H1 (cell line): ENCODE results near the gene CMKLR1. TPM values are rescaled to one million over a fixed set of nuclear protein-coding genes. Genes with fewer than 3 reads are reported as not detected.

Source experiments
- CTCF ChIA-PET: fragments of 300-600 bp; sonication (Branson Sonifier 250); formaldehyde crosslinking; loops from one replicate; lab custom pipeline; 2021; ENCODE audit not compliant: partially characterized antibody; lab: Charles Lee
- POLR2A ChIA-PET: fragments of 300-600 bp; sonication (Branson Sonifier 250); formaldehyde crosslinking; loops from one replicate; lab custom pipeline; 2021; ENCODE audit warnings: inconsistent platforms; ENCODE audit not compliant: partially characterized antibody; lab: Charles Lee
- DNase-seq, 2 experiments: peaks; one replicate each; pipeline versions ENCODE4 v3.0.0 to v3.0.0-alpha.2; 2010 to 2022; ENCODE audit warnings: low spot score in 2 of 2, low read depth in 1 of 2, mixed read lengths in 1 of 2
- FAIRE-seq: peaks from 2 replicates; lab custom pipeline; 2011; peaks lifted over from hg19 to GRCh38; lab: Jason Lieb, UNC
- H2AFZ ChIP-seq: 2 replicates; pipeline ENCODE4 v1.8.1; 2012; ENCODE audit warnings: low read length, inconsistent platforms
- H2AK5ac ChIP-seq: 2 replicates; pipeline ENCODE4 v1.6.1; 2013; ENCODE audit warnings: low read depth, low read length
- H2BK120ac ChIP-seq: replicated peaks from 2 replicates; pipeline ENCODE3; 2013; ENCODE audit warnings: low read depth, low read length, inconsistent platforms
- H2BK12ac ChIP-seq: 2 replicates; pipeline ENCODE4 v1.6.1; 2013; ENCODE audit warnings: low read depth, low read length
- H2BK15ac ChIP-seq: 2 replicates; pipeline ENCODE4 v1.6.1; 2013; ENCODE audit warnings: low read length
- H2BK20ac ChIP-seq: 2 replicates; pipeline ENCODE4 v1.6.1; 2013; ENCODE audit warnings: low read length
- H2BK5ac ChIP-seq: 2 replicates; pipeline ENCODE4 v1.6.1; 2013; ENCODE audit warnings: low read depth, low read length
- H3K14ac ChIP-seq: 2 replicates; pipeline ENCODE4 v1.6.1; 2013; ENCODE audit warnings: inconsistent platforms; ENCODE audit not compliant: insufficient read length
- H3K18ac ChIP-seq: 2 replicates; pipeline ENCODE4 v1.6.1; 2013; ENCODE audit warnings: low read length; ENCODE audit errors: extremely low read depth
- H3K23ac ChIP-seq: 2 replicates; pipeline ENCODE4 v1.6.1; 2013; ENCODE audit warnings: inconsistent platforms; ENCODE audit not compliant: insufficient read length
- H3K23me2 ChIP-seq: 2 replicates; pipeline ENCODE4 v1.6.1; 2013; ENCODE audit warnings: low read depth, low read length
- H3K27ac ChIP-seq: 2 replicates; pipeline ENCODE4 v1.6.1; 2011; ENCODE audit warnings: low read depth, low read length, inconsistent platforms
- H3K27me3 ChIP-seq, 4 experiments: replicated peaks in 1 of 4; 1 replicate in 1 of 4; 2 replicates in 3 of 4; pipeline versions ENCODE4 v1.6.1 to v1.8.1; 2011 to 2013; ENCODE audit warnings: low read length in 3 of 4, mild to moderate bottlenecking in 3 of 4, inconsistent platforms in 2 of 4, mixed read lengths in 2 of 4, moderate library complexity in 1 of 4; ENCODE audit not compliant: control insufficient read depth in 3 of 4, insufficient read depth in 3 of 4; ENCODE audit errors: extremely low read depth in 1 of 4
- H3K36me3 ChIP-seq, 4 experiments: 2 replicates each; pipeline versions ENCODE4 v1.6.1 to v1.8.1; 2011 to 2013; ENCODE audit warnings: mild to moderate bottlenecking in 4 of 4, low read length in 3 of 4, moderate library complexity in 2 of 4, control low read depth in 1 of 4, inconsistent platforms in 1 of 4; ENCODE audit not compliant: insufficient read depth in 4 of 4, control insufficient read depth in 2 of 4
- H3K4ac ChIP-seq: replicated peaks from 2 replicates; pipeline ENCODE3; 2013; ENCODE audit warnings: low read length, low read depth, mixed read lengths, inconsistent platforms; ENCODE audit not compliant: insufficient read length
- H3K4me1 ChIP-seq, 4 experiments: replicated peaks in 1 of 4; 1 replicate in 1 of 4; 2 replicates in 3 of 4; pipeline versions ENCODE4 v1.6.1 to v1.8.1; 2011 to 2013; ENCODE audit warnings: low read length in 3 of 4, inconsistent platforms in 2 of 4, mixed read lengths in 1 of 4; ENCODE audit not compliant: insufficient read depth in 4 of 4, control insufficient read depth in 3 of 4
- H3K4me2 ChIP-seq, 2 experiments: 2 replicates each; pipeline versions ENCODE4 v1.6.1 to v1.8.1; 2011 to 2013; ENCODE audit warnings: low read depth in 2 of 2, low read length in 2 of 2, control low read depth in 1 of 2, inconsistent platforms in 1 of 2, mild to moderate bottlenecking in 1 of 2; ENCODE audit not compliant: insufficient read depth in 1 of 2
- H3K4me3 ChIP-seq, 4 experiments: fragments of 200-600, 300-600 bp in 1 of 4; sonication (generic), shearing (Covaris generic), sonication (Bioruptor Twin) in 1 of 4; 2 replicates each; pipeline versions ENCODE4 v1.5.1 to v1.8.1; 2011 to 2016; ENCODE audit warnings: low read length in 4 of 4, low read depth in 3 of 4, control low read depth in 2 of 4, inconsistent platforms in 2 of 4, mild to moderate bottlenecking in 2 of 4, mixed read lengths in 1 of 4, moderate library complexity in 1 of 4; ENCODE audit not compliant: insufficient read depth in 2 of 4; ENCODE audit errors: extremely low read depth in 1 of 4
- H3K56ac ChIP-seq: replicated peaks from 2 replicates; pipeline ENCODE3; 2013; ENCODE audit warnings: low read depth, mild to moderate bottlenecking, mixed read lengths, low read length, inconsistent platforms; ENCODE audit not compliant: insufficient read length
- H3K79me1 ChIP-seq: 2 replicates; pipeline ENCODE4 v1.6.1; 2013; ENCODE audit warnings: low read depth, low read length, control low read depth
- H3K79me2 ChIP-seq, 2 experiments: 2 replicates each; pipeline versions ENCODE4 v1.6.1 to v1.8.1; 2012 to 2013; ENCODE audit warnings: low read length in 2 of 2, mild to moderate bottlenecking in 2 of 2, inconsistent platforms in 1 of 2; ENCODE audit not compliant: insufficient read depth in 2 of 2, control insufficient read depth in 1 of 2
- H3K9ac ChIP-seq, 4 experiments: replicated peaks in 1 of 4; 1 replicate in 1 of 4; 2 replicates in 3 of 4; pipeline versions ENCODE4 v1.6.1 to v1.8.1; 2011 to 2013; ENCODE audit warnings: low read depth in 3 of 4, low read length in 3 of 4, control low read depth in 2 of 4, mild to moderate bottlenecking in 2 of 4, moderate library complexity in 2 of 4, inconsistent platforms in 1 of 4; ENCODE audit errors: extremely low read depth in 1 of 4
- H3K9me3 ChIP-seq, 2 experiments: 2 replicates each; pipeline versions ENCODE4 v1.6.1 to v1.8.1; 2012 to 2013; ENCODE audit warnings: mild to moderate bottlenecking in 2 of 2, moderate library complexity in 2 of 2, control low read depth in 1 of 2, inconsistent platforms in 1 of 2, low read depth in 1 of 2, low read length in 1 of 2, mixed read lengths in 1 of 2; ENCODE audit not compliant: insufficient read depth in 2 of 2
- H4K20me1 ChIP-seq, 2 experiments: replicated peaks in 1 of 2; 2 replicates each; pipeline versions ENCODE3 to v1.8.1; 2011 to 2013; ENCODE audit warnings: inconsistent platforms in 2 of 2, low read length in 2 of 2, mild to moderate bottlenecking in 1 of 2; ENCODE audit not compliant: insufficient read depth in 2 of 2, control insufficient read depth in 1 of 2
- H4K5ac ChIP-seq: 2 replicates; pipeline ENCODE4 v1.6.1; 2013; ENCODE audit warnings: low read length, low read depth, mixed read lengths, inconsistent platforms; ENCODE audit not compliant: insufficient read length
- H4K8ac ChIP-seq: 2 replicates; pipeline ENCODE4 v1.8.0; 2013; ENCODE audit warnings: mild to moderate bottlenecking, moderate library complexity, low read length, inconsistent platforms; ENCODE audit not compliant: insufficient read depth; ENCODE audit errors: extremely low read depth
- H4K91ac ChIP-seq: replicated peaks from 2 replicates; pipeline ENCODE3; 2013; ENCODE audit warnings: low read length, mixed read lengths, inconsistent platforms; ENCODE audit not compliant: insufficient read length
- ASH2L ChIP-seq: fragments of 200-600, 300-600 bp; sonication (generic); IDR thresholded peaks from one replicate; pipeline ENCODE4 v1.7.1; 2017; ENCODE audit warnings: low read length
- CTBP2 ChIP-seq: IDR thresholded peaks from 2 replicates; pipeline ENCODE4 v1.7.0; 2011; ENCODE audit warnings: borderline replicate concordance, mild to moderate bottlenecking, moderate library complexity, mixed read lengths, low read length; ENCODE audit not compliant: insufficient read depth, insufficient read length
- EP300 ChIP-seq, 2 experiments: IDR thresholded peaks; 1 replicate in 1 of 2; 2 replicates in 1 of 2; pipeline ENCODE4 v1.6.1; 2011 to 2012; ENCODE audit warnings: low read depth in 2 of 2, low read length in 2 of 2, mild to moderate bottlenecking in 2 of 2, borderline replicate concordance in 1 of 2, inconsistent platforms in 1 of 2, moderate library complexity in 1 of 2
- FOSL1 ChIP-seq: IDR thresholded peaks from 2 replicates; pipeline ENCODE4 v1.6.1; 2011; ENCODE audit warnings: mild to moderate bottlenecking, low read depth, low read length, moderate library complexity; ENCODE audit not compliant: insufficient read depth
- GABPA ChIP-seq: IDR thresholded peaks from 2 replicates; pipeline ENCODE4 v1.6.1; 2011; ENCODE audit warnings: mild to moderate bottlenecking, low read length, moderate library complexity, borderline replicate concordance; ENCODE audit not compliant: insufficient read depth
- HDAC6 ChIP-seq: IDR thresholded peaks from one replicate; pipeline ENCODE4 v1.7.1; 2012; ENCODE audit warnings: low read depth, mild to moderate bottlenecking, inconsistent platforms, low read length, moderate library complexity
- JUND ChIP-seq: IDR thresholded peaks from 2 replicates; pipeline ENCODE4 v1.6.1; 2011; ENCODE audit warnings: mild to moderate bottlenecking, improper control_type of control experiment, low read length
- KDM1A ChIP-seq: fragments of 200-600, 300-600 bp; sonication (generic); IDR thresholded peaks from 2 replicates; pipeline ENCODE4 v1.7.1; 2016; ENCODE audit warnings: mild to moderate bottlenecking, low read length, borderline replicate concordance
- RAD21 ChIP-seq, 2 experiments: IDR thresholded peaks in 1 of 2; conservative IDR thresholded peaks in 1 of 2; 2 replicates each; pipeline ENCODE4 v1.6.1; 2011; ENCODE audit warnings: low read depth in 2 of 2, low read length in 2 of 2, improper control_type of control experiment in 1 of 2, inconsistent platforms in 1 of 2, mild to moderate bottlenecking in 1 of 2, moderate library complexity in 1 of 2
- SUZ12 ChIP-seq: fragments of 200-600 bp; sonication (generic); IDR thresholded peaks from 2 replicates; pipeline ENCODE4 v1.6.1; 2012; ENCODE audit warnings: mild to moderate bottlenecking, inconsistent platforms, low read length, moderate library complexity, mixed read lengths
- USF2 ChIP-seq: IDR thresholded peaks from 2 replicates; pipeline ENCODE4 v1.6.1; 2011; ENCODE audit warnings: low read length, improper control_type of control experiment
- WGBS, 2 experiments: shearing (Covaris generic) in 1 of 2; methylation state at CpG; one replicate each; pipeline versions ENCODE4 v1.1.6 to v1.1.7; 2013 to 2015; ENCODE audit warnings: low lambda C conversion rate in 2 of 2, mixed read lengths in 2 of 2, inconsistent platforms in 1 of 2, low coverage in 1 of 2, missing lambda C conversion rate in 1 of 2; ENCODE audit not compliant: insufficient replicate concordance in 2 of 2, insufficient coverage in 1 of 2, insufficient read length in 1 of 2; ENCODE audit errors: extremely low coverage in 1 of 2, missing lambda C conversion rate in 1 of 2; 5-methylcytosine and 5-hydroxymethylcytosine counted together
- polyA plus RNA-seq, 7 experiments: library from polyadenylated mRNA; depleted of rRNA in 3 of 7; stranded (reverse) in 5 of 7; unstranded in 2 of 7; fragments of >200 nt in 5 of 7; fragments of 200-250 nt in 2 of 7; gene quantifications; 1 replicate in 5 of 7; 2 replicates in 1 of 7; 4 replicates in 1 of 7; pipeline versions ENCODE4 v1.2.1 to v1.2.3, GENCODE V29; 2011 to 2013; ENCODE audit warnings: missing spikeins in 2 of 7, mixed read lengths in 2 of 7
- total RNA-seq: library from RNA; stranded (reverse); fragmentation: NEBNext Ultra II Directional; extraction: Animal tissue kit (Norgen Biotek cat#: 25700); gene quantifications from 2 replicates; pipeline ENCODE4 v1.2.1, GENCODE V29; 2021

CMKLR1 gene
- total and polyA plus RNA-seq, 2 of the 8 experiments (the other 6 are each of a cell fraction or from before 2014, with no cell fraction given): 2.1 to 2.8 TPM

DNA sequence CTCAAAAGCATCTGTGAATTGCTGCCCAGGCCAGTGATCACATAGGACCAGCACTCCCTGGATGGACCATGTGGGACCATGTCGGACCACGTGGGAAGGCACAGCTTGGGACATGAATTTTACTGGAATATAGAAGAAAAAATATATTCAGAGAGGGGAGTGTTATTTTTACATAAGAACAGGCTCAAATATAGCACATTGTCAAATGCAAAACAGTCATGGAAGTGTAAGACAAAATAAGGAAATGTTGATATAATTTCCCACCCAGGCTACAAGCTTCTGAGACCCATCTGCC is 68.3 kb downstream of the CMKLR1 start:
- ChIA-PET CTCF (interaction anchor here (1.0 to 2.5 kb wide), 6 partner anchors 14 to 278 kb away, joined by 3 to 8 read pairs (median 4); no protein-coding TSS in a partner anchor), POLR2A (no interaction called here)
- H2BK20ac ChIP-seq: no peak overlapping the region
- H4K20me1 ChIP-seq: no peaks in the 10 kb centered on the region
- H2BK12ac ChIP-seq: no peak overlapping the region
- no peak overlapping the region for H4K8ac ChIP-seq
- no peak overlapping the region for H3K27ac ChIP-seq
- H3K79me1 ChIP-seq: no peaks in the 10 kb centered on the region
- no peak overlapping the region for H3K23ac ChIP-seq
- H4K5ac ChIP-seq: no peak overlapping the region
- no peak overlapping the region for H3K56ac ChIP-seq
- H3K36me3 ChIP-seq: no peaks in the 10 kb centered on the region
- H2AFZ ChIP-seq: no peak overlapping the region
- no peaks in the 10 kb centered on the region; a peak in 1 of 7 replicates for H3K4me1 ChIP-seq
- no peaks in the 10 kb centered on the region; a peak in 1 of 4 replicates for H3K9me3 ChIP-seq
- H2AK5ac ChIP-seq: no peak overlapping the region
- H3K9ac ChIP-seq: no peak overlapping the region
- H3K14ac ChIP-seq: no peak overlapping the region
- H2BK5ac ChIP-seq: no peak overlapping the region
- DNase-seq: no peak
- H3K23me2 ChIP-seq: no peaks in the 10 kb centered on the region; the same call in 1 of the 2 replicates
- no peak overlapping the region for H3K4me3 ChIP-seq
- no peaks in the 10 kb centered on the region; a peak in 1 of 4 replicates for H3K79me2 ChIP-seq
- no peak for FAIRE-seq
- no peak overlapping the region for H3K4me2 ChIP-seq
- TF ChIP-seq RAD21 (IDR thresholded peaks at IDR 0.05 in 1 of 2, conservative IDR thresholded peaks at IDR 0.05 in 1 of 2; ENCODE audit: low read depth in 2 of 2, low read length in 2 of 2) (no peak), KDM1A (no peak), CTBP2 (no peak), GABPA (no peak), EP300 (IDR thresholded peaks at IDR 0.05; ENCODE audit: borderline replicate concordance in 1 of 2, low read depth in 2 of 2, low read length in 2 of 2) (no peak), FOSL1 (no peak), HDAC6 (no peak), USF2 (no peak), ASH2L (no peak), SUZ12 (no peak), JUND (no peak)
- no peak overlapping the region for H3K4ac ChIP-seq
- 81% methylated on average over 2 of the region's 2 CpGs; no CpG with 5 or more reads in 1 of the 2 experiments for WGBS, 2 experiments
- H3K18ac ChIP-seq: no peak overlapping the region
- H3K27me3 ChIP-seq: no peaks in the 10 kb centered on the region
- H2BK120ac ChIP-seq: no peak overlapping the region
- no peak overlapping the region for H4K91ac ChIP-seq
- H2BK15ac ChIP-seq: no peak overlapping the region
